Stimulated activated CD4-positive, alpha-beta T cell treated with anti-CD3 and anti-CD28 coated beads, Interleukin-1b, Interleukin-23, amount 100 ng/mL, for 24 hours (primary cell): Measurements from ENCODE around the gene CELSR3.
A peak's percentile ranks its signal among the peaks of the same experiment; 100 is the strongest.

Experiments used
- DNase-seq, 4 experiments: peaks; one replicate each; pipeline ENCODE4 v3.0.0-alpha.2; 2020; ENCODE audit warnings: low read depth in 4 of 4, low spot score in 1 of 4

Gene CELSR3

DNA sequence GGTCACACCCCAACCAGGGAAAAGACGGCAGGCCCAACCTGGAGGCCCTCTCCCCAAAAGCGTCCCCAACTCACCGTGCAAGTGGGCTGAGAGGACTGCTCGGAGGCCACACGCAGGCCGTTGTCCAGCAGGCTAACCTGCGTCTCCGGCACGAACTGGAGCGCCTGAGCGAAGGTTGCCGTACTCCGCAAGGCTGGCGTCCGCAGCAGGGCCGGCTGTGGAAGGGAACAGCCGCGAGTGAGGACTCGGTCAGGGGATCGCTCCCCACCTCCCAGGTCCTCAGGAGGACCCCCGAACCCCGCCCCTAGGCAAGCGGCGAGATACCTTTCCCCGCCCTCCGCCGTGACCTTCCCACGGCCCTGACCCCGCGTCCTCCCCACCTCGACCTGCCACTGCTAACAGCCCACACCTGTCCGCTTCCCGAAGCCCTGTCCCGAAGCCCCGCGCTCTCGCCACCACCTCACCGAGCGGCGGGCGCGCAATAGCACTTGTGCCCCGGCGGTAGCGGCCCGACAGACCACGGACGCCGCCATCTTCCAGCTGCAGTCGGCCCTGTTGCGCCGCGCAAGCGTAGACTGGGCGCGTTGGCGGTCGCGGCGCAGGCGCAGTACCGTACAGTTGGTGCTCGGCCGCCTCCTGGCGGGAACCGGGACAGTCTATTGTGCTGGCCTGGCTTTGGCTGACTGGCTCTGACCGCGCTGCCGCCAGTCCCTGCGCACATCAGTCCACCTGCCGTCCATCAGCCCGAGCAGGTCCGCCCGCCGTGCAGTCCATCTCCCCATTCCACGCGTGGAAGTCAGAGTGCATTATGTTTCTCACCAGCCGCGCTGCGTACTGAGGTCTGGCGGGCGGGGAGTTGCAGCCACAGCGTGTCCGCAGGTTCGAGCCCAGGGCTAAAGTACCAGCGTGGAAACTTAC is 53.3 kb downstream of the CELSR3 start, which contains the start of gene UQCRC1:
Gene UQCRC1, minus strand, starts transcription at position 559 of the 918 bp plus-strand sequence. Its CDS starts 26 bp downstream, at position 533.
- DNase-seq: peak; percentile 78 to 87 (median 84)

DNA sequence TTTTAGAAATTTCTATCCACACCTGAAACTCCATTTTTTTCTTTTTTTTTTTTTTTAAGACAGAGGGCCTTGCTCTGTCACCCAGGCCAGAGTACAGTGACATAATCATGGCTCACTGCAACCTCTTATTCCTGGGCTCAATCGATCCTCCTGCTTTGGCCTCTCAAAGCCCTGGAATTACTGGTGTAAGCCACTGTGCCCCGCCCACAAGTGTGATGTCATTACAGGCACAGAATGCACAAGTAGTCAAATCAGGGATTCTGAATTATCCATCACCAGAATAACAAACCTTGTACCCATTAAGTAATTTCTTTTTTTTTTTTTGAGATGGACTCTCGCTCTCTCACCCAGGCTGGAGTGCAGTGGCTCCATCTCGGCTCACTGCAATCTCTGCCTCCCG is 55.2 kb downstream of the CELSR3 start:
- peak in 1 of 4 experiments; percentile 21 for DNase-seq

DNA sequence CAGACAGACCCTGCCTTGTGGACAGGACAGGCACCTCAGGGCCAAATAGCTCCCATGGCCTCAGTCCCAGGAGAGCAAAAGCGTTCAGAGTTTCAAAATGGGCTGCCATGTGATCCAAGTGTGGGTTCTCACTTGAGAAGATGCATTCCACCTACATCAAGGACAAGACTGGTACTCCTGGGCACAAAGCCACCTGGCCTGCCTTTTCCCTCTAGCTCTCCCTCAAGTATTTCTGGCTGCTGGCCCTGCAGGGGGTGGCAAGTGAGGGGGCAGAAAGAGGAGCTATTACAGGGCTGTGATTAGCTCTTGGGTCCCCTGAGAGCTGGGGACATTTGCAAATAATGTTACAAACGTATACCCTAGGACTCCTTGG is 61.1 kb downstream of the CELSR3 start:
- DNase-seq: no peak

DNA sequence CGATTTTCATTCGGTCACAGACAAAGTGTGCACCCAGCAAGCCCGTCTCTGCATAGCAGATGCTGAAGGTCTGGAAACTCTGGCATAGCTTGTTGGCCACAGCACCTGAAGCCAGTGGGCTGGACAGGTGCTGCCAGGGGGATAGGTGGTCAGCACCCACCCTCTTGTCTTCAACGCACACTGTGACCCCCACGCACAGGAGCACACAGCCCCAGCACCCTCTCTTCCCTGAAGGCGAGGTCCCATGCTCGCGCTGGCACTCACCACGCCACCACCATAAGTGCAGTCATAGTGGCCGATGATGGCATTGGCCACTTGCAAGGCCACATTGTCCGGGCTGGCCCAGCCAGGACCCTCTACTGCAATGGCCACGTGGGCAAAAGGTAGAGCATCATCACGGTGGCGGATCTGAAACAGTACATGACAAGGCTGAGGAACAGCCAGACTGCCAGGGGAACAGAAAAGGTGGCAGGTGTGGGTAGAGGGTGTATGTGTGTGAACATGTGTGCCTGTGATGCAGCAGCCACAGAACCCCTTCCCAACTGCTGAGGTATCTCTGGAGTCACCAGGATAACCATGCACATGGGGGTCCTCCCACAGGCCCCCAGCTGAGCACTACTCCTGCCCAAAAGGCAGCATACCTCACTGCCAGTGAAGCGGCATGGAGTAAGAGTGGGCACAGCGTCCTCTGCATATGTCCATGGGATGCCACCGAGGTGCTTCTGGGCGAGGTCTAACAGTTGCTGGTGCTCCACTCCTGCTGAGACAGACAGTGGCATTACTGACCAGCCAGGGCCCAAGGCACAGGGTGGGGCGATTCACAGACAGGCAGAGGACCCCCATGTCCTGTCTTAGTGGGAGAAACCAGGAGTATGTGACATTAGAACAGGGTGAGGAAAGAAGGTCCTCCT is 61.7 kb downstream of the CELSR3 start:
- no peak for DNase-seq

DNA sequence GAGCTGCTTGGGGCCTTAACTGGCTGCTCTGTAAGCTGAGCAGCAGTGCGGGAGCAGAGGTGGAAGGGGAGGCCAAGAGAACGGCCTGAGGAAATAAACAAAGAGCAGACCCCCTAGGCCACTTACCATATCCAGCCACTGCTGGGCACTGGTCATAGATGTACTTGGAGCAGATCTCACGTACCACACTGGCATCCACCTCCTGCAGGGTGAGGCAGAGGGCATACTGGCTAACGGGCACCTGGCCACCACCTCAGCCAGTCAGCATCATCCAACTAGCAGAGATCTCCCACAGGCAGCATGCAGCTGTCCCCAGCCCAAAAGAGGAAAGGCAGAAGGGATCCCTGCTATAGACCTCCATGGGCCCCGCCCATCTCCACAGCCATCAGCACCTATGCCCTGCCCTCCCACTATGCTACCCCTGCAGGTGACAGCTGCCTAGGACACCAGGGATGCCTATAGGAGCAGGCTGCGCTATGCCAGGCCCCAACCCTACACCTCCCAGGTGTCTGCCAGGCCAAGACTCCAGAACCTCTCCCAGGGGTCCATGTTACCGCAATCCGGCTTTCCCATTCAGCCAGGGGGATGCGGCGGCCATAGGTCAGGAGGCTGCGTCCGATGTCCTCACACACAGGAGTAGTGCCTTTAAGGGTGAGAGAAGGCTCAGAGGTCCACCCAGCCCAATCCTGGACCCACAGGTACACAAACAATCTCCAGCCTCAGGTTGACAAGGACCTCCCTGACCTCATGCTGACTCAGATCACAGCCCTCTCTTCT is 63.0 kb downstream of the CELSR3 start:
- DNase-seq: no peak

DNA sequence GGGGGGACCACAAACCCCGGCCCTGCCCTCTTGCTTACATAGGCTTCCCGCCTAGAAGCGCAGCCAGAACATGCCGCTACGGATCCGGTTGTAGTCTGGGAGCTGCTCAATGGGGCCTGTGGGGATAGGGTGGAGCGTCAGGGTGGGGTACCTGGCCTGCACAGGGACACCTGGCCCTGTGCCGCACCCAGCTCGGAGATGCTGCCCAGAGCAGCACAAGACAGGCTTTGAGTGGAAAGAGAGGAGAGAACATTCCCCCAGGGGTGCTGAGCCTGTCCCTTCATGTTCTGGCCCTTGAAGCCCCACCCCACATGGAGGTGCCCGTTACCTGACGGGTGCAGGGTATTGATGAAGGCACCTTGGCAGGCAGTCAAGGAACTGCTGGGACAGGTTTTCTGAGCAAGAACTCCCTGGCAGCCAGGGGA is 63.6 kb downstream of the CELSR3 start:
- no peak for DNase-seq

DNA sequence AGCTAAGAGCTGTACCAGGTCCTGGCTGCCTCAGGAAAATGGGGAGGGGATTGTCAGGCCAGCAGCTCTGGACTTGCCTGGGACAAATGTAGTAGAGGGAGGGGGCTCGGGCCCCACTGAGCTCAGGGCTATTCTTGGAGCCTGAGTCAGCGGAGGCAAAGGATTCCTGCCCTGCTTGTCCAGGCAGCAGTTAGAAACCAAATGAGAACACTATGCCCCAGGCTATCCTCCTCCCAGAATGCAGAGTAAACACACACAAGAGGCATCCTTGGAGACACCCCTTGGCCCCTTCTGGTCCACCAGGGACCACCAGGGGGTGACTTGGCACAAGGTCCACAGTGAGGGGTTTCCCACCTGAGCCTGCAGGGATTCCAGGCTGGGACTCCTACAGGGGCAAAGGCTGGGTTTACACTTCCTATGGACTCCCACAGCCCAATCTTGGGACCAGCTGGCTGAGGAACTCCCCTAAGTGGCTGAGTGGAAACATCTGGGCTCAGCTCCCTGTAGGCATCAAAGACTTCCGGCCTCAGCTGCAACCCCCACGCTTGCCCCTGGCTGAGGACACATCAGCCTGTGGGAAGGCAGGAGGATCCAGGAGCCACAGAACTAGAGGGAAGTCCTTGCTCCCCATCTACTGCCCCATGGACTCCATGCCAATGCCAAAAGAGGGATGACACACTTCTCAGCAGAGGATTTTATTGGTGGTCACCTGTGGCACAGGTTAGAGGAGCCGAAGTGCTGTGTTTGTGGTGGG is 64.2 kb downstream of the CELSR3 start:
- no peak for DNase-seq

DNA sequence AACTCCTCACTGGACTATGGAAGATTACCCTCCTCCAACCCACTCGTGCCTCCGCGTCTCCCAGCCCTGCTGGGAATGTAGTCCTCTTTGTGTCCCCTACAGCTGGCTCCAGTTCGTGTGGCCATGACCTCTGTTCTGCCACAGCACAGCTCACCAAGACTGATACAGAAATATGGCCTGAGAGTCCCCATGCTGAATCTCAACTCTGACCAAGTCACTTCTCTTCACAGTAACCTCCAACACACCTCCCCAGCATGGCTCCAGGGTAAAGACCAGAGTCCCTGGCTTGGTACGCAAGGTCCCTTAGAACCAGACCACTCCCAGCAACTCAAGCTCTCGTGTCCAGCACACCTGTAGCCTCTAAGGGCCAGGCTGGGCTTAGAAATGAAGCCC is 65.3 kb downstream of the CELSR3 start:
- no peak for DNase-seq

DNA sequence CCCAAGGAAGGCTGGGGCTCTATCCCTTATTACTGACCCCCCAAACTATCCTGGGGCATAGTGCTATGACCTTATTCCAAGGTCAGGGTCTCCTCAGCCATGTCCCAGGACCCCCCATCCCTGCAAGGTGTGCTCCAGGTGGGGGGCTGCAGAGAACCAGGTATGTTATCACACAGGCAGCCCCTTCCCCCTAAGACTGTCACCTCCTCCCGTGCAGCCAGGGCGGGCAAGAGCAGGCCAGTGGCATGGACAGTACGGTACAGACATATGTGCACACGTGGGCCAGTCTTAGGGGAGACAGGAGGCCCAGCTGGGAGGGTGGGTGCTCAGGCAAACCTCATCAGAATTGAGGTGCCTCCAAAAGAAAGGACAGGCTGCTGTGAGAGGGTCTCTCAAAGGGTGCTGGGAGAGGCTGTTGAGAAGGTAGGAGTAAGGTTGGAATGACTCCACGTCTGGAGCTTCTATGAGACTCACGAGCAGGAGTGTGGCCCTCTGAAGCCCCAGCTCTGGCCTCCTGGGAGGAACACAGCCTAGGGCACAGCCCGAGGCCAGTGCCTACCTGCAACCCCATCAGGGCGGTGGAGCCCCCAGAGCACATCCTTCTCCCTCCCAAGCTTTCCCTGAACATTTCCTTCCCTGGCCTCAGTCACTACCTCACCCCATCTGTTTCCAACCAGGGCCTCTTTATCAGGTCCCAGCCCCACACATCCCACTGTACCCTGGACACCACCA is 65.8 kb downstream of the CELSR3 start:
- DNase-seq: no peak

DNA sequence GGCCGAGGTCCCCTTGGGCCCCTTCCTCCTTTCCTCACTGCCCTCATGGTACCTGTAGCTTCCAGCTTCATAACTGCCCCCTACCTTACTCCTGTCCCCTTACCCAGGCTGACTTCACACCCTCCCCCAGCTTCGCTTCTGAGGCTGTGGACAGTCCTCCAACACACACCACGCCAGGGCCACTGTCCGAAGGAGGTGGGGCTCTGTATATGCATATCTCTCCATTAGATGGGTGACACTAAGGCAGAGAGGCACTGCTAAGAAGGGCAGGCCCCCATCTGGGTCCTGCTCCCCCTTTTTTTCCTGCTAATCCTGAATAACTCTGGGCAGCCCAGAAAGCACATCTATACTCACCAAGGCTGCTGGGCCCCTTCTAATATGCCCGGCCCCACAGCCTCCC is 66.5 kb downstream of the CELSR3 start:
- DNase-seq: no peak

DNA sequence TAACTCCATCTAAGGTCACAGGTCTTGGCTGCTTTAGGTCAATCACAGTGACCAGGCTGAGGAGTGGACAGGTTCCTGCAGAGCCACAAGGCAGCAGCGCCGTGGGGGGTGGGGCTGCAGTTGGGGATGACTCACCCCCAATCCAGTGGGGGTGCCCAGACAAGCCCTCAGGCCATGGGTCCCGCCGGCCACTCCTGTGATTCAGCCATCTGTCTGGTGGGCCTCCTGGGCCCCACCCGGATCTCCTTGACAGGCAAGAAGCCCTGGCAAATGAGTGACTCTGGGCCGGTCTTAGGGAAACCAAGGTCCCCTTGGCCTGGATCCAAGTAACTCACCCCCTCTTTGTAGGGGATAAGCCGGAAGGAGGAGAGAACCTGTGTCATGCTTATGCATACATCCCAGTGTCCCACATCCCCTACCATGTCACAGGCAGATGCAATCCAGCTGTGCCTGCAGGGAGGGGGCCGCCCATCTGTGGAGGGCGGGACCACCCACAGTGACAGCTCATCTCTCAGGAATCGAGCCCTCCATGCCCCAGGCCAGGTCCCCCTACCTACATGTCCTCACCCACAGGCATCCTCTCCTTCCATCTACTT is 67.1 kb downstream of the CELSR3 start:
- DNase-seq: no peak

DNA sequence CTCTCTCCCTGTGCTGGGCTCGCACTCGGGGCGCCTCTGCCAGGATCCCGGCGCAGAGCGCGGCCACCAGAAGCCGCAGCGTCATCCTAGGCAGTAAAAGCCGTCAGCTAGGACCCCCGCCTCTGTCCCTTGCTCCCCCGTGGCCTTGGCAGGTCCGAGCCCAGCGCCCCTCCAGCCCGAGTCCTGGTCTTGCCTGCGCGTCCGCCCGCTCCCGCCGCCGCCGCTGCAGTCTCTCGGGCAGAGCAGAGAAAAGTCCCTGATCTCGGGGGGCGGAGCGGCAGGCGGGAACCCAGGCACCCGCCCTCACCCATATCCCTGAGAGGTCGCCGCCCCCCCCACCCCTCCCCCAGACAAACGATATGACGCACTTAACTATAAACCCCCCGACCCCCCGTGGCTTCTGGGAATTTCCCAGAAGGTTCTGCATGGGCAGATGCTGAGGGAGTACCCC is 67.6 kb downstream of the CELSR3 start, which contains the start of gene COL7A1:
Gene COL7A1, minus strand, starts transcription at position 255 of the 451 bp plus-strand sequence. Its CDS starts 170 bp downstream, at position 85.
- no peak for DNase-seq

DNA sequence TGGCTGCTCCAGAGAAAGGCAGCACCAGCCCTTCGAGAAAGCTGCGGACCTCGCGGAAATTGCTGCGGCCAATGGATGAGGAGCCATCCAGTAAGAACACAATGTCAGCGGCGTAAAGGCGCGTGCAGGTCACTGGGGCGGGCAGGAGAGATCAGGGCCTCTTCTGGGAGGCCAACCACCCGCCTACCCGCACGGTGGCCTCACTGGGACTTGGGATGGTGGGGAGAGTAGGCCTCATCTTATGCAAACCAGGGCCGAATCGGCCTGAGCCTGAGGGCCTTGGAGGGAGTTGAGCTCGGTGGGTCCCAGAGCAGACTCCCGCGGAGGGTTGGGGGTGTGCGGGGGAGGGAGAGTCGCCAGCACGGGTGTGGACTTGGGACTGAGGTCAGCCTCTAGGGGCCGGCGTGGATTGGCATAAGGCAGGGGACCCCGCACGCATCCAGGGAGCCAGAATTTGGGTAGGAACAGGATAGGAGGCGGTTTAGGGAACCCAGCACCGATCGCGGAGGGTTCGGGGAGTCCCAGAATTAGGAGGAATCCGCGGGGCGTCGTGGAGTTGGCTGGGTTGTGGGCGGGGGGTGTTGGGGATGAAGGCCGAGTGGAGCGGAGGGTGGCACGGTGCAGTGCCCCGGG is 68.2 kb downstream of the CELSR3 start:
- no peak for DNase-seq

DNA sequence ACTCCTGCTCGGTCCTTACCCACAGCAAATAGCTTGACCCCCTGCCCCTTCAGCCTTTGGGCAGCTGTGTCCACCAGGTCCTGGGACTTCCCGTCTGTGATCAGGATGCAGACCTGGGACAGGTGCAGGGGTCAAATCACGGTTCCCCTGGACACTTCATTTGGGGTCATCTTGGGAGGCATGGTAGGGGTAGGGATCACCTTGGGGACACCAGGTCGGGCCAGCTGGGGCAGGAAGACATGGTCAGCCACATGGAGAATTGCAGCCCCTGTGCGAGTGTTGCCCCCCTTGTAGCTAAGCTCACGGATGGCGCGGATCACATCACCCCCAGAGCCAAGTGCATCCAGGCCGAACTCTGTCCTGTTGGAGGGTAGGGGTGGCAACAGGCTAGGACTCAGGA is 69.3 kb downstream of the CELSR3 start:
- no peak for DNase-seq

DNA sequence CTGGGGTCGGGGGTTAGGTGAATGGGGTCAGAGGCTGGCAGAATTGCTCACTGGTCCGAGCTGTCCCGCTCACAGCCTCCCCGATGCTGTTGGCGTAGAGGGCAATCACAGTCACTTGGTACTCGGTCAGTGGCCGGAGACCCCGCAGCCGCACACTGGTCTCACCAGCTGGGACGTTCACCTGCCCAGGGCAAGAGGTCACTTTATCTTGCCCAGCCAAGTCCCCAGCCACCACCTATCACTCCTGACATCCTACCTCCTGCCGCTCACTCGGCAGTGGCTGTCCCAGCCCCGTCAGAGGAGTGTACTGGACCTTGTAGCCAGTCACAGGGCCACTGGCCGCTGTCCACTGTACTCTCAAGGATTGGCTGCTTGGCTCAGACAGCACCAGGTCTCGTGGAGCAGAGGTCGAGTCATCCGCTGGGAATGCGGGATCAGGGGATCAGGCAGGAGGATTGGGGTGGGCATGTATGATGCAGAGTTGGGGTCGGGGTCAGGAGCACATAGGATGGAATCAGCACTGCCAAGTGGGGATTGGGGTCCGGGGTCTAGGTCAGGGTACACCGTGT is 70.1 kb downstream of the CELSR3 start:
- no peak for DNase-seq

DNA sequence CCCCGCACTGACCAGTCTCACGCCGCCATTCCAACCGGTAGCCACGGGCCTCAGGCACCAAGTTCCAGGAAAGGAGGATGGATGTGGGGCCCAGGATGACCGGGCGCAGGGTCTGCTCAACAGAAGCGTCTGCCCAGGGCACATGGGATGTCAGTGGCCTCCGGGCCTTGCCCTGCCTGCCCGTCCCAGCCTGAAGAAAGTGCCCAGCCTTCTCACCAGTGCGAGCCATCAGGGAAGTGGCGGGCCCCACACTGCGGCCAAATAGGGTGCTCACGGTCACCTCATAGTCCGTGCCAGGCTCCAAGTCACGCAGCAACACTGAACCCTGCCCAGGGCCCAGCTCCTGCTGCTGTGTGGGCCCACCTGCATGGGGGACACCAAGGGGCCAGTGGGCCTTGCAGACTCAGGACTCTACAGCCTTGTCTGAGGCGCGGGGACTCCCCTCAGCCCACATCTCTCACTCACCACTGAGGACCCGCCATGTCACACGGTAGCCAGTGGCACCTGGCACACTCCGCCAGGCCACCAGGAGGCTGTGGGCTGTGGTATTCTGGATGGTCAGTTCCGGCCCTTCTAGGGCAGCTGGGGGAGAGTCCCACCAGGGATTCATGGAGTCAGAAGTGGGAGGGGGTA is 70.7 kb downstream of the CELSR3 start:
- no peak for DNase-seq

DNA sequence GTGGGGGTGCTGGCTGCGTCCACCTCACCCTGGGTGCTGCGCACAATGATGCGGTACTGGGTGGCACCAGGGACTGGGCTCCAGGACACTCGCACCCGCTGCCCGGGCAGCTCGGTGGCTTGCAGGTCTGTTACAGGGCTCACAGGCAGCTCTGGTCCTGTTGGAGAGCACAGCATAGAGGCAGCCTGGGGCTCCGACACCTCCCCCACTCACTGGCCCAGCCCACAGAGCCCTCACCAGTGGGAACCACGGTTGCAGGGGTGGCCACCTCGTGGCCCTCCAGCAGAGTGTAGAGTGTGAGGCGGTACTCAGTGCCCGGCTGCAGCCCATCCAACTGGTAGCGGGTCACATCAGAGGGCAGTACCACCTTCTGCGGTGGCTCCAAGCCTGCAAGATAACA is 71.2 kb downstream of the CELSR3 start:
- no peak for DNase-seq

DNA sequence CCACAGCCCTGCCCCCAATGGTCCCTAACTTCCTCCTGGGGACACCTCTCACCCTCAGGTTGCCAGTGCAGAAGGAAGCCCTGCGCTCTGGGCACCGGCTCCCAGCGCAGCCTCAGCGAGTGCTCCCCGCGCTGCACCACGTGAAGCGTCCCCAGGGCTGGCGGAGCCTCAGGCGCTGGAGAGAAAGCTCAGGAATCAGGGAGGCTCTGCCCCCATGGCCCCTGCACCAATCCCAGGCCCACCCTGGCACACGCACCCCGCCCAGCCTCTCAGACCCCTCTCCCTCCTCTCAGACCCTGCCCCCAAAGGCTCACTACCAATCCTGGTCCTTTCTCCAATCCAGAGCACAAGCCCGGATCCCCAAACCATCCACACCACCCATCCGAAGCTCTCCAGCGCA is 74.5 kb downstream of the CELSR3 start:
- no peak for DNase-seq
